K562 (cell line): Measurements from ENCODE around the gene ZNF672. TPM values are rescaled to one million over a fixed set of nuclear protein-coding genes. Genes with fewer than 3 reads are reported as not detected.

ENCODE experiments used
- ARID1B ChIP-seq: fragments of 450-650 bp; IDR thresholded peaks from 2 replicates; pipeline ENCODE4 v1.6.1; 2016; ENCODE audit warnings: antibody characterized with exemption, mild to moderate bottlenecking, inconsistent platforms
- ARID2 ChIP-seq: fragments of 450-650 bp; IDR thresholded peaks from 2 replicates; pipeline ENCODE4 v1.6.1; 2017; ENCODE audit warnings: antibody characterized with exemption, mild to moderate bottlenecking
- ATF7 ChIP-seq: fragments of 450-650 bp; IDR thresholded peaks from 2 replicates; pipeline ENCODE4 v1.7.1; 2014; ENCODE audit warnings: mild to moderate bottlenecking, moderate library complexity
- COPS2 ChIP-seq: fragments of 450-650 bp; conservative IDR thresholded peaks from 2 replicates; pipeline ENCODE4 v1.6.1; 2016; ENCODE audit warnings: mild to moderate bottlenecking, moderate library complexity
- CREB1 ChIP-seq, 2 experiments: sonication (generic) in 1 of 2; formaldehyde crosslinking in 1 of 2; IDR thresholded peaks; 2 replicates each; pipeline versions ENCODE4 v1.6.1 to v1.8.0; 2012 to 2022; ENCODE audit warnings: inconsistent platforms in 1 of 2, mild to moderate bottlenecking in 1 of 2, missing genetic modification reagents in 1 of 2, moderate library complexity in 1 of 2
- ESRRB ChIP-seq: fragments of 250-450 bp; sonication (Bioruptor Pico); IDR thresholded peaks from 2 replicates; pipeline ENCODE4 v1.5.0; 2020; ENCODE audit warnings: mild to moderate bottlenecking, moderate library complexity, borderline replicate concordance
- FOSL1 ChIP-seq: fragments of 200-800 bp; sonication (Bioruptor generic); conservative IDR thresholded peaks from 2 replicates; pipeline ENCODE4 v1.6.1; 2016; ENCODE audit warnings: missing genetic modification characterization, missing compliant biosample characterization
- GTF2E2 ChIP-seq: fragments of 200-800 bp; sonication (Bioruptor generic); IDR thresholded peaks from 2 replicates; pipeline ENCODE4 v1.6.1; 2016; ENCODE audit warnings: missing genetic modification characterization, missing compliant biosample characterization
- GTF2F1 ChIP-seq: IDR thresholded peaks from 2 replicates; pipeline ENCODE4 v1.6.1; 2011; ENCODE audit warnings: low read depth, low read length, improper control_type of control experiment
- JUN ChIP-seq, 2 experiments: sonication (generic) in 1 of 2; formaldehyde crosslinking in 1 of 2; IDR thresholded peaks; 2 replicates each; pipeline versions ENCODE4 v1.6.1 to v1.8.0; 2012 to 2022; ENCODE audit warnings: borderline replicate concordance in 2 of 2, mild to moderate bottlenecking in 2 of 2, improper control_type of control experiment in 1 of 2, low read depth in 1 of 2, low read length in 1 of 2, missing genetic modification reagents in 1 of 2
- MED1 ChIP-seq: sonication (generic); formaldehyde crosslinking; IDR thresholded peaks from 2 replicates; pipeline ENCODE4 v1.8.1; 2023; ENCODE audit warnings: missing genetic modification reagents, borderline replicate concordance
- NFE2 ChIP-seq: IDR thresholded peaks from 2 replicates; pipeline ENCODE4 v1.6.1; 2014; ENCODE audit warnings: antibody characterized with exemption, low read depth
- NFXL1 ChIP-seq: fragments of 450-650 bp; formaldehyde crosslinking; IDR thresholded peaks from 2 replicates; pipeline ENCODE4 v1.4.0; 2021; ENCODE audit warnings: mild to moderate bottlenecking
- NRF1 ChIP-seq, 2 experiments: fragments of 450-650 bp; IDR thresholded peaks in 1 of 2; conservative IDR thresholded peaks in 1 of 2; 2 replicates each; pipeline ENCODE4 v1.6.1; 2014; ENCODE audit warnings: mild to moderate bottlenecking in 2 of 2
- RAD51 ChIP-seq: fragments of 450-650 bp; IDR thresholded peaks from 2 replicates; pipeline ENCODE4 v1.7.1; 2016; ENCODE audit warnings: low read depth, mild to moderate bottlenecking, borderline replicate concordance
- RNF219 ChIP-seq: fragments of 250-450 bp; sonication (Bioruptor Pico); IDR thresholded peaks from 2 replicates; pipeline ENCODE4 v1.5.0; 2022; ENCODE audit warnings: mild to moderate bottlenecking
- SMAD2 ChIP-seq: fragments of 150-350 bp; IDR thresholded peaks from 2 replicates; pipeline ENCODE4 v1.6.1; 2014; ENCODE audit warnings: low read depth, mild to moderate bottlenecking, low read length
- TCFL5 ChIP-seq: fragments of 250-450 bp; sonication (Bioruptor Pico); conservative IDR thresholded peaks from 2 replicates; pipeline ENCODE4 v1.6.1; 2021; ENCODE audit warnings: mild to moderate bottlenecking, moderate library complexity, matching md5 sums
- XRCC5 ChIP-seq: fragments of 200-400 bp; formaldehyde crosslinking; IDR thresholded peaks from 2 replicates; pipeline ENCODE4 v1.6.1; 2017; ENCODE audit warnings: low read depth, mild to moderate bottlenecking, low read length
- ZBTB5 ChIP-seq: fragments of 450-650 bp; IDR thresholded peaks from 2 replicates; pipeline ENCODE4 v1.6.1; 2017; ENCODE audit warnings: antibody characterized with exemption
- ZNF12 ChIP-seq: sonication (generic); formaldehyde crosslinking; IDR thresholded peaks from 2 replicates; pipeline ENCODE4 v1.4.0; 2020; ENCODE audit warnings: mild to moderate bottlenecking, missing genetic modification reagents
- ZNF395 ChIP-seq: fragments of 200-800 bp; sonication (Bioruptor generic); IDR thresholded peaks from 2 replicates; pipeline ENCODE4 v1.6.1; 2017; ENCODE audit warnings: missing genetic modification characterization, missing compliant biosample characterization
- ZNF431 ChIP-seq: sonication (generic); formaldehyde crosslinking; IDR thresholded peaks from 2 replicates; pipeline ENCODE4 v1.8.0; 2022; ENCODE audit warnings: mild to moderate bottlenecking, missing genetic modification reagents
- ZNF699 ChIP-seq: fragments of 250-450 bp; sonication (Bioruptor Pico); IDR thresholded peaks from 2 replicates; pipeline ENCODE4 v1.8.0; 2021; ENCODE audit warnings: mild to moderate bottlenecking, moderate library complexity; ENCODE audit not compliant: insufficient replicate concordance
- polyA plus RNA-seq, 8 experiments: library from polyadenylated mRNA; depleted of rRNA in 4 of 8; stranded (reverse) in 5 of 8; unstranded in 3 of 8; fragments of >200 nt; fragmentation: Nextera tagmentation in 2 of 8; fragmentation: Illumina TruSeq in 1 of 8; extraction: Ambion mirVana in 2 of 8; extraction: Trizol in 1 of 8; gene quantifications; 2 replicates each; pipeline versions ENCODE4 v1.2.1 to v1.2.3, GENCODE V29; 2011 to 2014; ENCODE audit warnings: inconsistent platforms in 1 of 8, missing spikeins in 1 of 8
- total RNA-seq, 7 experiments: library from RNA; depleted of rRNA in 6 of 7; stranded (reverse); fragments of >200 nt in 6 of 7; fragmentation: Illumina TruSeq in 2 of 7; extraction: Trizol in 2 of 7; gene quantifications; 2 replicates each; pipeline versions ENCODE4 v1.2.1 to v1.2.3, GENCODE V29; 2011 to 2021; ENCODE audit warnings: low replicate concordance in 1 of 7

ZNF672 gene
- total and polyA plus RNA-seq, 9 of the 15 experiments (the other 6 are each of a cell fraction or from before 2014, with no cell fraction given), result 1.9 to 57.9 (median 24.1) TPM

GRCh38 chr1:248807067-248807737 is 30.8 kb upstream of the ZNF672 start (continued):
- no peak for TF ChIP-seq RNF219 (CRISPR knock-in tag)
- no peak for TF ChIP-seq ZBTB5
- TF ChIP-seq SMAD2, result no peak
- TF ChIP-seq TCFL5, result no peak
- no peak for TF ChIP-seq ESRRB (CRISPR knock-in tag)
- TF ChIP-seq XRCC5, result peak; percentile 58; the same call in 1 of the 2 replicates
- TF ChIP-seq ZNF431, result no peak
- no peak for TF ChIP-seq RAD51
- no peak for TF ChIP-seq ZNF395 (CRISPR knock-in tag)
- no peak for TF ChIP-seq MED1 (CRISPR knock-in tag)
- TF ChIP-seq ZNF12, result no peak
- TF ChIP-seq COPS2, result no peak
- TF ChIP-seq GTF2F1, result no peak
- TF ChIP-seq CREB1 (IDR thresholded peaks at IDR 0.05), result no peak
- no peak for TF ChIP-seq CREB1 (CRISPR knock-in tag; IDR thresholded peaks at IDR 0.05)
- TF ChIP-seq GTF2E2 (tag), result no peak
- peak; percentile 52 to 61 for TF ChIP-seq NRF1 (conservative IDR thresholded peaks at IDR 0.05 in 1 of 2, IDR thresholded peaks at IDR 0.05 in 1 of 2)
- 0 out of 2 replicates have a peak, but pooled peaks have one; percentile 12 for TF ChIP-seq ATF7
- no peak for TF ChIP-seq NFE2
- TF ChIP-seq FOSL1 (tag), result no peak
- TF ChIP-seq ZNF699 (CRISPR knock-in tag), result no peak
- TF ChIP-seq JUN (IDR thresholded peaks at IDR 0.05; ENCODE audit: borderline replicate concordance, low read depth, low read length), result no peak
- TF ChIP-seq JUN (CRISPR knock-in tag; IDR thresholded peaks at IDR 0.05; ENCODE audit: borderline replicate concordance), result no peak
- TF ChIP-seq NFXL1 (CRISPR knock-in tag), result no peak
- peak; percentile 79 for TF ChIP-seq ARID2
- TF ChIP-seq ARID1B, result no peak
